Ishikawa (cell line): ENCODE data around the gene NEXN.

ENCODE experiments used
- FOXM1 ChIP-seq: IDR thresholded peaks from 2 replicates; pipeline ENCODE4 v1.6.1; 2012; ENCODE audit warnings: low read depth, borderline replicate concordance
- TAF1 ChIP-seq: IDR thresholded peaks from 2 replicates; pipeline ENCODE4 v1.6.1; 2012; ENCODE audit warnings: low read depth, mild to moderate bottlenecking
- TF ChIP-seq, protein P1 (sequence below): IDR thresholded peaks from 2 replicates; pipeline ENCODE4 v1.6.1; 2012; ENCODE audit warnings: low read depth, mild to moderate bottlenecking

- no peak for TF ChIP-seq FOXM1
- TF ChIP-seq TAF1 = no peak
- TF ChIP-seq, protein P1, sequence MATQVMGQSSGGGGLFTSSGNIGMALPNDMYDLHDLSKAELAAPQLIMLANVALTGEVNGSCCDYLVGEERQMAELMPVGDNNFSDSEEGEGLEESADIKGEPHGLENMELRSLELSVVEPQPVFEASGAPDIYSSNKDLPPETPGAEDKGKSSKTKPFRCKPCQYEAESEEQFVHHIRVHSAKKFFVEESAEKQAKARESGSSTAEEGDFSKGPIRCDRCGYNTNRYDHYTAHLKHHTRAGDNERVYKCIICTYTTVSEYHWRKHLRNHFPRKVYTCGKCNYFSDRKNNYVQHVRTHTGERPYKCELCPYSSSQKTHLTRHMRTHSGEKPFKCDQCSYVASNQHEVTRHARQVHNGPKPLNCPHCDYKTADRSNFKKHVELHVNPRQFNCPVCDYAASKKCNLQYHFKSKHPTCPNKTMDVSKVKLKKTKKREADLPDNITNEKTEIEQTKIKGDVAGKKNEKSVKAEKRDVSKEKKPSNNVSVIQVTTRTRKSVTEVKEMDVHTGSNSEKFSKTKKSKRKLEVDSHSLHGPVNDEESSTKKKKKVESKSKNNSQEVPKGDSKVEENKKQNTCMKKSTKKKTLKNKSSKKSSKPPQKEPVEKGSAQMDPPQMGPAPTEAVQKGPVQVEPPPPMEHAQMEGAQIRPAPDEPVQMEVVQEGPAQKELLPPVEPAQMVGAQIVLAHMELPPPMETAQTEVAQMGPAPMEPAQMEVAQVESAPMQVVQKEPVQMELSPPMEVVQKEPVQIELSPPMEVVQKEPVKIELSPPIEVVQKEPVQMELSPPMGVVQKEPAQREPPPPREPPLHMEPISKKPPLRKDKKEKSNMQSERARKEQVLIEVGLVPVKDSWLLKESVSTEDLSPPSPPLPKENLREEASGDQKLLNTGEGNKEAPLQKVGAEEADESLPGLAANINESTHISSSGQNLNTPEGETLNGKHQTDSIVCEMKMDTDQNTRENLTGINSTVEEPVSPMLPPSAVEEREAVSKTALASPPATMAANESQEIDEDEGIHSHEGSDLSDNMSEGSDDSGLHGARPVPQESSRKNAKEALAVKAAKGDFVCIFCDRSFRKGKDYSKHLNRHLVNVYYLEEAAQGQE = no peak
Measured at GRCh38 chr1:77975907-77976306, 87.5 kb downstream of the NEXN start.
